Measurements from ENCODE around the gene FCN1. TPM values are rescaled to one million over a fixed set of nuclear protein-coding genes. Genes with fewer than 3 reads are reported as not detected.

Gene FCN1
- polyA plus RNA-seq, 1 donor (not counting 4 experiments of a cell fraction or from before 2014, with no cell fraction given), result not detected

DNA sequence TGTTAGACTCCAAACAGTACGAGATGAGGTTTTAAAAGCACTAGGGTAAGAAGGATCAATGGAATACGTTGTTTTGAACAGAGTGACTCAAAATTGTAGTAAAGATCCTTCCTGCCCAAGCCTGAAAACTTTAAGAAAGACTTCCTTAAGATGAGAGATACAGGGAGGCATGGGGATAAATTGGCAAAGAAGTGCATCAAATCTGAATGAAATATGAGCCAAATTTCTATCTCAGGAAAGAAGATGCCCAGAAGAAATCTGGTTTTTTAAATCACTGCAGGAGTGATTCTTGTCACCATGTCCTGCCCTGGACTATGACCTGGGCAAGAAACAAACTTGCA, 22.2 kb downstream of the FCN1 start:
- Histone ChIP-seq H3K4me2 (ENCODE audit: control insufficient read depth, extremely low read depth, insufficient read depth, low read depth, low read length) (no peak overlapping the region), H3K36me3 (ENCODE audit: control insufficient read depth in 2 of 2, extremely low read depth in 1 of 2, insufficient read depth in 2 of 2, low read length in 2 of 2) (no peaks in the 10 kb centered on the region)
- DNase-seq (ENCODE audit: low read depth, low spot score), result no peak

GRCh38 chr9:134895097-134895496, 22.6 kb downstream of the FCN1 start:
- no peak overlapping the region for H3K4me2 ChIP-seq (ENCODE audit: control insufficient read depth, extremely low read depth, insufficient read depth, low read depth, low read length)
- H3K79me2 ChIP-seq (ENCODE audit: control insufficient read depth, insufficient read depth, low read length), result no peaks in the 10 kb centered on the region
- H3K9me1 ChIP-seq (ENCODE audit: control insufficient read depth, extremely low read depth, insufficient read depth, low read length), result no peaks in the 10 kb centered on the region
- H3K9me3 ChIP-seq (ENCODE audit: control insufficient read depth, low read depth, low read length), result no peaks in the 10 kb centered on the region
- peaks cover 3% of the 10 kb centered on the region for H3K4me1 ChIP-seq (ENCODE audit: control insufficient read depth, extremely low read depth, insufficient read depth, low read length)
- no peak for FAIRE-seq
- no peak overlapping the region for H3K27ac ChIP-seq (ENCODE audit: control insufficient read depth, insufficient read depth, low read length)
- no peaks in the 10 kb centered on the region for H4K20me1 ChIP-seq (ENCODE audit: control insufficient read depth, extremely low read depth, insufficient read depth, low read length)
- peaks cover 9% of the 10 kb centered on the region for H3K27me3 ChIP-seq (ENCODE audit: control insufficient read depth, extremely low read depth, insufficient read depth, low read length)
- H2AFZ ChIP-seq (ENCODE audit: control insufficient read depth, low read length), result no peak overlapping the region
- H3K4me3 ChIP-seq (ENCODE audit: control insufficient read depth in 2 of 3, extremely low read depth in 1 of 3, insufficient read depth in 2 of 3, low read depth in 1 of 3, low read length in 3 of 3), result no peak overlapping the region
- dilution Hi-C loops (cut with MboI; ENCODE audit: extremely low pct_ligation_motif_present, low sequenced_read_pairs), result no loop called here
- no peak overlapping the region for H3K9ac ChIP-seq (ENCODE audit: control insufficient read depth, extremely low read depth, insufficient read depth, low read length)
- DNase-seq (ENCODE audit: low read depth, low spot score), result no peak
- H3K36me3 ChIP-seq (ENCODE audit: control insufficient read depth in 2 of 2, extremely low read depth in 1 of 2, insufficient read depth in 2 of 2, low read length in 2 of 2), result no peaks in the 10 kb centered on the region
- TF ChIP-seq, protein P1, sequence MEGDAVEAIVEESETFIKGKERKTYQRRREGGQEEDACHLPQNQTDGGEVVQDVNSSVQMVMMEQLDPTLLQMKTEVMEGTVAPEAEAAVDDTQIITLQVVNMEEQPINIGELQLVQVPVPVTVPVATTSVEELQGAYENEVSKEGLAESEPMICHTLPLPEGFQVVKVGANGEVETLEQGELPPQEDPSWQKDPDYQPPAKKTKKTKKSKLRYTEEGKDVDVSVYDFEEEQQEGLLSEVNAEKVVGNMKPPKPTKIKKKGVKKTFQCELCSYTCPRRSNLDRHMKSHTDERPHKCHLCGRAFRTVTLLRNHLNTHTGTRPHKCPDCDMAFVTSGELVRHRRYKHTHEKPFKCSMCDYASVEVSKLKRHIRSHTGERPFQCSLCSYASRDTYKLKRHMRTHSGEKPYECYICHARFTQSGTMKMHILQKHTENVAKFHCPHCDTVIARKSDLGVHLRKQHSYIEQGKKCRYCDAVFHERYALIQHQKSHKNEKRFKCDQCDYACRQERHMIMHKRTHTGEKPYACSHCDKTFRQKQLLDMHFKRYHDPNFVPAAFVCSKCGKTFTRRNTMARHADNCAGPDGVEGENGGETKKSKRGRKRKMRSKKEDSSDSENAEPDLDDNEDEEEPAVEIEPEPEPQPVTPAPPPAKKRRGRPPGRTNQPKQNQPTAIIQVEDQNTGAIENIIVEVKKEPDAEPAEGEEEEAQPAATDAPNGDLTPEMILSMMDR (optimal IDR thresholded peaks at IDR 0.05 in 1 of 3, IDR thresholded peaks at IDR 0.05 in 1 of 3, conservative IDR thresholded peaks at IDR 0.05 in 1 of 3; ENCODE audit: extremely low read depth in 1 of 3, insufficient read depth in 2 of 3, low read length in 3 of 3), result no peak
- no peak for TF ChIP-seq EZH2 (IDR thresholded peaks at IDR 0.05; ENCODE audit: low read length)

More for the DNA sequence above, 22.2 kb downstream of the FCN1 start:
- no peak overlapping the region for H3K9ac ChIP-seq (ENCODE audit: control insufficient read depth, extremely low read depth, insufficient read depth, low read length)
- H3K79me2 ChIP-seq (ENCODE audit: control insufficient read depth, insufficient read depth, low read length), result no peaks in the 10 kb centered on the region
- H3K4me1 ChIP-seq (ENCODE audit: control insufficient read depth, extremely low read depth, insufficient read depth, low read length), result peaks cover 3% of the 10 kb centered on the region
- TF ChIP-seq, protein P1 (optimal IDR thresholded peaks at IDR 0.05 in 1 of 3, IDR thresholded peaks at IDR 0.05 in 1 of 3, conservative IDR thresholded peaks at IDR 0.05 in 1 of 3; ENCODE audit: extremely low read depth in 1 of 3, insufficient read depth in 2 of 3, low read length in 3 of 3), result no peak
- TF ChIP-seq EZH2 (IDR thresholded peaks at IDR 0.05; ENCODE audit: low read length), result no peak
- no peak overlapping the region for H3K27ac ChIP-seq (ENCODE audit: control insufficient read depth, insufficient read depth, low read length)
- no peaks in the 10 kb centered on the region for H3K9me3 ChIP-seq (ENCODE audit: control insufficient read depth, low read depth, low read length)
- no peaks in the 10 kb centered on the region for H3K9me1 ChIP-seq (ENCODE audit: control insufficient read depth, extremely low read depth, insufficient read depth, low read length)
- dilution Hi-C loops (cut with MboI; ENCODE audit: extremely low pct_ligation_motif_present, low sequenced_read_pairs), result no loop called here
- H3K4me3 ChIP-seq (ENCODE audit: control insufficient read depth in 2 of 3, extremely low read depth in 1 of 3, insufficient read depth in 2 of 3, low read depth in 1 of 3, low read length in 3 of 3), result no peak overlapping the region
- peaks cover 9% of the 10 kb centered on the region for H3K27me3 ChIP-seq (ENCODE audit: control insufficient read depth, extremely low read depth, insufficient read depth, low read length)
- FAIRE-seq, result no peak
- H2AFZ ChIP-seq (ENCODE audit: control insufficient read depth, low read length), result no peak overlapping the region
- no peaks in the 10 kb centered on the region for H4K20me1 ChIP-seq (ENCODE audit: control insufficient read depth, extremely low read depth, insufficient read depth, low read length)

Measured in keratinocyte (primary cell).